ENCODE data around the gene ATN1. TPM values are rescaled to one million over a fixed set of nuclear protein-coding genes. Genes with fewer than 3 reads are reported as not detected.
A peak's percentile ranks its signal among the peaks of the same experiment; 100 is the strongest.

Gene ATN1
- total and polyA plus RNA-seq, 2 of the 8 experiments (the other 6 are each of a cell fraction or from before 2014, with no cell fraction given): 20.6 to 73.4 TPM

DNA sequence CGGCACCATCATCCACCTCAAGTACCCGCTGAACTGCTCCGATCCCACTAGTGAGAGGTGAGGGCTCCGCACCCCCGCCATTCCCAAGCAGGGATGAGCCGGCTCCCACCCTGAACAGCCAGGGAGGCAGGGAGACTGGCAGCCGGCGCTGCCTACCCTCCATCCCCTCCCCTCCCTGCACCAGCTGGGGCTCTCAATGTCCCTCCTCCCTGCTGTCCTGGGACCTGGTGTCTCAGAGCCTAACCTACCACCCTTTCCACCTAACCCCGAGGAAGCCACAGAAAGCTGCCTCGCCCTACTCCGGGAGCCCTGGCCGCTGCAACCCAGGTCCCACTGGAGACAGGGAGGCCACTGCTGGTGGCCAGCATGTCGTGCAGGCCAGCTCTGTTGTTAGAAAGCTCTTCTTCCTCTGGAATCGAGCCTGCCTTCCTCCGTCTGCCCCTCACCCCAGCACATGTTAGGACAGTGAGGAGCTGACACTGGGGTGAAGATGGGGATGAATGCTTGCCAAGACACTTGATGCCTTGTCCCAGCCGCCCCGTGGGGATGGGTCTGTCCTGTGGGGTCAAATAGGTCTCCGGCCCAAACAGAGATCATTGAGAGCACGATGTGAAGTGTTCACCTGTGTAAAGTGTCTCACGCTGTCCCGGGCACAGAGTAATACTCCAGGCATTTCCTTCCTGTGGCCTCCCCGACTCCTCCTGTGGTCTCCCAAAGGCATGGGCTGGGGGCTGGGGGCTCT, 24.5 kb downstream of the ATN1 start:
- H3K14ac ChIP-seq (ENCODE audit: insufficient read length): no peak overlapping the region
- 91% methylated on average over 22 of the region's 22 CpGs; no CpG with 5 or more reads in 1 of the 2 experiments for WGBS, 2 experiments (ENCODE audit: extremely low coverage in 1 of 2, insufficient coverage in 1 of 2, insufficient read length in 1 of 2, insufficient replicate concordance in 2 of 2, low coverage in 1 of 2, low lambda C conversion rate in 2 of 2, missing lambda C conversion rate in 1 of 2)

More for the DNA sequence above, 24.5 kb downstream of the ATN1 start:
- TF ChIP-seq, protein P1, sequence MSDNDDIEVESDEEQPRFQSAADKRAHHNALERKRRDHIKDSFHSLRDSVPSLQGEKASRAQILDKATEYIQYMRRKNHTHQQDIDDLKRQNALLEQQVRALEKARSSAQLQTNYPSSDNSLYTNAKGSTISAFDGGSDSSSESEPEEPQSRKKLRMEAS (IDR thresholded peaks at IDR 0.05): no peak
- no peak for TF ChIP-seq JUN (IDR thresholded peaks at IDR 0.05; ENCODE audit: low read depth, low read length)
- no peak for TF ChIP-seq CBX5 (IDR thresholded peaks at IDR 0.05; ENCODE audit: low read depth, low read length)
- TF ChIP-seq SIX5 (IDR thresholded peaks at IDR 0.05; ENCODE audit: low read depth, low read length): no peak
- no peak for TF ChIP-seq EGR1 (IDR thresholded peaks at IDR 0.05; ENCODE audit: borderline replicate concordance, low read depth, low read length)
- TF ChIP-seq EZH2 (IDR thresholded peaks at IDR 0.05; ENCODE audit: low read depth, low read length, severe bottlenecking): no peak
- H3K27ac ChIP-seq (ENCODE audit: low read depth, low read length): no peak overlapping the region; the same call in 1 of the 2 replicates
- H3K79me2 ChIP-seq (ENCODE audit: control insufficient read depth in 1 of 2, insufficient read depth in 2 of 2, low read length in 2 of 2): no peaks in the 10 kb centered on the region
- no peaks in the 10 kb centered on the region for H3K23me2 ChIP-seq (ENCODE audit: low read depth, low read length)
- FAIRE-seq: no peak
- H3K23ac ChIP-seq (ENCODE audit: insufficient read length): no peak overlapping the region
- peak overlapping the region; percentile 41 for H4K8ac ChIP-seq (ENCODE audit: extremely low read depth, insufficient read depth, low read length)
- POLR2A ChIA-PET (ENCODE audit: partially characterized antibody): interaction anchor here (2.2 to 44.0 kb wide), 5 partner anchors 9 to 83 kb away, joined by 8 to 1596 read pairs (median 21); partner anchors contain the start of genes ATN1, C12orf57, EMG1 and ENO2
- no peaks in the 10 kb centered on the region for H3K9me3 ChIP-seq (ENCODE audit: insufficient read depth in 2 of 2, low read depth in 1 of 2, low read length in 1 of 2)
- H3K27me3 ChIP-seq (replicated peaks in 1 of 4; ENCODE audit: control insufficient read depth in 3 of 4, extremely low read depth in 1 of 4, insufficient read depth in 3 of 4, low read length in 3 of 4): no peaks in the 10 kb centered on the region
- H3K4me2 ChIP-seq (ENCODE audit: insufficient read depth in 1 of 2, low read depth in 2 of 2, low read length in 2 of 2): no peak overlapping the region
- H4K20me1 ChIP-seq (replicated peaks in 1 of 2; ENCODE audit: control insufficient read depth in 1 of 2, insufficient read depth in 2 of 2, low read length in 2 of 2): no peaks in the 10 kb centered on the region
- H3K4me3 ChIP-seq (ENCODE audit: extremely low read depth in 1 of 4, insufficient read depth in 2 of 4, low read depth in 3 of 4, low read length in 4 of 4): no peak overlapping the region
- H3K4me1 ChIP-seq (replicated peaks in 1 of 4; ENCODE audit: control insufficient read depth in 3 of 4, insufficient read depth in 4 of 4, low read length in 3 of 4): peaks cover 0 to 14% (median 6%) of the 10 kb centered on the region in 4 experiments; a peak in 4 of 7 replicates
- DNase-seq (ENCODE audit: low read depth in 1 of 2, low spot score in 2 of 2): no peak
- H2AFZ ChIP-seq (ENCODE audit: low read length): no peak overlapping the region
- H4K91ac ChIP-seq (replicated peaks; ENCODE audit: insufficient read length, low read length): no peak overlapping the region
- no peak overlapping the region for H3K9ac ChIP-seq (replicated peaks in 1 of 4; ENCODE audit: extremely low read depth in 1 of 4, low read depth in 3 of 4, low read length in 3 of 4)
- H2BK120ac ChIP-seq (replicated peaks; ENCODE audit: low read depth, low read length): no peak overlapping the region
- no peaks in the 10 kb centered on the region for H3K36me3 ChIP-seq (ENCODE audit: control insufficient read depth in 2 of 4, insufficient read depth in 4 of 4, low read length in 3 of 4)
- no peak overlapping the region for H2BK12ac ChIP-seq (ENCODE audit: low read depth, low read length)
- no peak overlapping the region for H2AK5ac ChIP-seq (ENCODE audit: low read depth, low read length)
- CTCF ChIA-PET (ENCODE audit: partially characterized antibody): interaction anchor here (1.0 to 2.9 kb wide), 6 partner anchors 8 to 142 kb away, joined by 3 to 35 read pairs (median 4); partner anchors contain the start of gene C12orf57
- peaks cover 5% of the 10 kb centered on the region for H3K79me1 ChIP-seq (ENCODE audit: low read depth, low read length)
- no peak overlapping the region for H4K5ac ChIP-seq (ENCODE audit: insufficient read length, low read depth, low read length)
- peak overlapping the region; percentile 48; the same call in 1 of the 2 replicates for H3K18ac ChIP-seq (ENCODE audit: extremely low read depth, low read length)
- no peak overlapping the region for H2BK20ac ChIP-seq (ENCODE audit: low read length)
- peak overlapping the region; percentile 52; the same call in 1 of the 2 replicates for H2BK5ac ChIP-seq (ENCODE audit: low read depth, low read length)
- H2BK15ac ChIP-seq (ENCODE audit: low read length): no peak overlapping the region
- no peak overlapping the region for H3K4ac ChIP-seq (replicated peaks; ENCODE audit: insufficient read length, low read depth, low read length)
- no peak overlapping the region for H3K56ac ChIP-seq (replicated peaks; ENCODE audit: insufficient read length, low read depth, low read length)

All from H1 (cell line).